SJSA1 (cell line): Measurements from ENCODE around the gene USP40. TPM values are rescaled to one million over a fixed set of nuclear protein-coding genes. Genes with fewer than 3 reads are reported as not detected.

Source experiments
- DNase-seq, 2 experiments: peaks; one replicate each; pipeline ENCODE4 v3.0.0-alpha.2; 2015 to 2020; ENCODE audit warnings: low spot score in 2 of 2, low read depth in 1 of 2
- H3K27ac ChIP-seq: fragments of 250-450 bp; sonication (Bioruptor Pico); 2 replicates; pipeline ENCODE4 v1.5.1; 2020; ENCODE audit warnings: mild to moderate bottlenecking, moderate library complexity
- H3K27me3 ChIP-seq: fragments of 250-450 bp; sonication (Bioruptor Pico); replicated peaks from 2 replicates; pipeline ENCODE4 v1.5.1; 2020; ENCODE audit warnings: mild to moderate bottlenecking, moderate library complexity
- H3K36me3 ChIP-seq: fragments of 250-450 bp; sonication (Bioruptor Pico); 2 replicates; pipeline ENCODE4 v1.5.1; 2020; ENCODE audit warnings: mild to moderate bottlenecking
- H3K4me1 ChIP-seq: fragments of 250-450 bp; sonication (Bioruptor Pico); replicated peaks from 2 replicates; pipeline ENCODE4 v1.6.1; 2021; ENCODE audit warnings: mild to moderate bottlenecking
- H3K4me3 ChIP-seq: fragments of 250-450 bp; sonication (Bioruptor Pico); 2 replicates; pipeline ENCODE4 v1.5.1; 2020; ENCODE audit warnings: mild to moderate bottlenecking
- H3K9me3 ChIP-seq: fragments of 250-450 bp; sonication (Bioruptor Pico); replicated peaks from 2 replicates; pipeline ENCODE4 v1.5.1; 2020; ENCODE audit warnings: mild to moderate bottlenecking
- total RNA-seq: library from RNA; depleted of rRNA; stranded (reverse); fragments of >200 nt; shearing (Covaris generic); gene quantifications from 2 replicates; pipeline ENCODE4 v1.2.3, GENCODE V29; 2014

Gene USP40
- total RNA-seq, 1 experiment from 2014 or later = 25.4 TPM

DNA sequence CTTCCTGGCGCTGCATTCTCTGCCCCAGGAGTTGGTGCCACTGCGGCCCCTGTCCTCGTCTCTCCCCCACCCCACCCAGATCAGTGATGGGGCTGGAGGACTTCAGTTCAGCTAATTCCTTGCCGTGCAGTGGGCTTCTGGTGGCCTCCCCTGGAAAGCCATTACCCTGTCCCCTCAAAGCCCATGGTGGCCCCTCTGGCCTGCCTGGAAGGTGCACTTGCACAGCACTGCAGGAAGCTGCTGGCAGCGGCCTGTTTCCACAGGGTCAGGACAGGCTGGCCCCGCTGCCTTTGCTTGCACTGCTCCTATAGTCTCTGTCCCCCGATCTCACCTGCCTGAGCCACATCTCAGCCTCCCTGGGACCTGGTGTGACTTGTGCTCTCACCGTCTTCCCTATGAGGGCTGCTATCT, 105.1 kb downstream of the USP40 start:
- Histone ChIP-seq H3K4me3 (no peak overlapping the region), H3K36me3 (peaks cover 63% of the 10 kb centered on the region), H3K27ac (no peak overlapping the region), H3K4me1 (no peaks in the 10 kb centered on the region), H3K27me3 (no peaks in the 10 kb centered on the region), H3K9me3 (no peaks in the 10 kb centered on the region)
- DNase-seq = no peak

DNA sequence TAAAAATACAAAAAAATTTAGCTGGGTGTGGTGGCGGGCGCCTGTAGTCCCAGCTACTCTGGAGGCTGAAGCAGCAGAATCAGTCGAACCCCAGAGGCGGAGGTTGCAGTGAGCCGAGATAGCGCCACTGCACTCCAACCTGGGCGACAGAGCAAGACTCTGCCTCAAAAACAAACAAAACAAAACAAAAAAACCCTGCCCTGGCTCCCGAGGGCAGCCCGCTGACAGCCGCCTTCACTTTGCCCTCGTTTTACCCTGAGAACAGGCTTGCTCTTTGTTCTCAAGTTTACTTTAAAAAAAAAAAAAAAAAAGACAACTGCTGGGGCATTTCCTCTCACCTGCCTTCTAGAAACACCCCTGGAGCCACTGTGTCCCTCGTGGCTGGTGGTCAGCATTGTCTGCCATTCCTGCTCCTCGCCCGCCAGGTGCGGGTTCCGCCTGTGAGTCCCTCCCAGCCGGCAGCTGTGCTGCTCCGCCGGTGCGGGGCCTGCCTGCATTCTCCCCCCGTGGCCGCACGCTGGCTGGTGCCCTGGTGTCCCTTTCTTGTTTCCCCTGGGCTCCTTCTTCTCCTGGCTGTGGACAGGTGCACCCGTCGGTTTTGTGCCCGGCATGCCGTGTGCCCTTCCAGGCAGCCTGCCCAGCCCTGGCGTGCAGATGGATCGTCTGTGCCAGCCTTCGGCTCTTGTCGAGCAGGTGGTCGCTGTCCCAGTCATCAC, 105.7 kb downstream of the USP40 start:
- Histone ChIP-seq H3K36me3 (peaks cover 69% of the 10 kb centered on the region), H3K27ac (no peak overlapping the region), H3K4me1 (no peaks in the 10 kb centered on the region), H3K4me3 (no peak overlapping the region), H3K27me3 (no peaks in the 10 kb centered on the region), H3K9me3 (no peaks in the 10 kb centered on the region)
- DNase-seq = no peak

DNA sequence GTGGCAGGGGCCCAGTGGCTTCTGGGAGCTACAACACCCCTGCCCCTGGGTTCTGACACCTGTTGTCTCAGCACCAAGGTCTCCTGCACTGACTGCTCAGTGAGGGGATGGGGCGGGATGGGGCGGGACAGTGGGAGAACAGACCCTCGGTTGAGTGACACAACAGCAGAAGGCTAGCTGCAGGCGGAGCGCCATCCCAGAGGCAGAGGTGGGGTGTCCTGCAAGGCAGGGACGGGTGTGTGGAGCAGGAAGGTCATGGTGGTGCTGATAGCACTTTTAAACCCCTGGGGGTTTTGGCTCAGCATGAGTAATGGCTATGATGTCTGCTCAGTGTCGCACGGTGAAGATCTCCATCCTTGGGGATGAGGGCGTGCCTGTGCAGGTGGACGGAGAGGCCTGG, 107.2 kb downstream of the USP40 start:
- no peaks in the 10 kb centered on the region for H3K27me3 ChIP-seq
- no peaks in the 10 kb centered on the region for H3K9me3 ChIP-seq
- peaks cover 77% of the 10 kb centered on the region for H3K36me3 ChIP-seq
- no peak for DNase-seq
- H3K4me1 ChIP-seq = no peaks in the 10 kb centered on the region
- H3K4me3 ChIP-seq = no peak overlapping the region
- no peak overlapping the region for H3K27ac ChIP-seq

DNA sequence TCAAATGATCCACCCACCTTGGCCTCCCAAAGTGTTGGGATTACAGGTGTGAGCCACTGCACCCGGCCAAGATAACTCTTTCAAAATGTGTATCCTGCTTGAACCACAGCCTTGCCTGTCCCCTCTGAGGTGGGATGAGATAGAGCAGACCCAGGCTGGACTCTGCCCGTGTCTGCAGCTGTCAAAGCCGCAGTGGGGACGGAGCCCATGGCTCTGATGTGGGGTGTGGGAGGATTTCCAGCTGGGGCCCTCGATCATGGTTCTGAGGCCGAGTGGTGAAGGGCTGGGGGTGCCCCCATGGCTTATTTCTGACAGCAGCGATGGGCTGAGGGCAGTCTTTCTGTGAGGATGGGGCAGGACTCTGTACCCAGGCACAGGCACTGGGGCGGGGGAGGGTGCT, 107.8 kb downstream of the USP40 start:
- Histone ChIP-seq H3K4me3 (no peak overlapping the region), H3K36me3 (peaks cover 77% of the 10 kb centered on the region), H3K9me3 (no peaks in the 10 kb centered on the region), H3K4me1 (no peaks in the 10 kb centered on the region), H3K27ac (no peak overlapping the region), H3K27me3 (no peaks in the 10 kb centered on the region)
- no peak for DNase-seq

DNA sequence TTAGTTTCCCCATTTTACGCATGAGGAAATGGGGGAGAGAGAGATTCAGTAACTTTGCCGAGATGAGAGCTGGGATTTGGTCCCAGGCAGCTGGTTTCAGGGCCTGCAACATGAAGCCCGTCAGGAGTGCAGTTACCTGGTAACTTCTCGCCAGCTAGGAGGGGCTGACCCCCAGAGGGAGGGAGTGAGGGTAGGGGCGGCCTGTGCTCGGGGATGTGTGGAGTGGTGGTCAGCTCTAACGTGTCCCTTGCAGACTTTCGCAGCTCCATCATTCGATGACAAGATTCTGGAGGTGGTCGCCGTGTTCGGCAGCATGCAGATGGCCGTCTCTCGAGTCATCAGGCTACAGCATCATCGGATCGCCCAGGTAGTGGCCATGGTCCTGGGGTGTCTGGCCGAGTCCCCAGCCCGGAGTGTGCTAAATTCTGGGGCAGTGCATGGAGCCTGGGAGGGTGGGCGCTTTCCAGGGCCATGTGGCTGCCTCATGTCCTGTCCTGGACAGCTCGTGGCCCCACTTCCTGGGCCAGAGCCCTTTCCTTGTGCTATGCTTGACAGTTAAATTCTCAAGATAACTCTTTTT, 108.5 kb downstream of the USP40 start:
- no peaks in the 10 kb centered on the region for H3K27me3 ChIP-seq
- no peaks in the 10 kb centered on the region for H3K9me3 ChIP-seq
- peaks cover 81% of the 10 kb centered on the region for H3K36me3 ChIP-seq
- no peaks in the 10 kb centered on the region for H3K4me1 ChIP-seq
- no peak for DNase-seq
- no peak overlapping the region for H3K27ac ChIP-seq
- no peak overlapping the region for H3K4me3 ChIP-seq

DNA sequence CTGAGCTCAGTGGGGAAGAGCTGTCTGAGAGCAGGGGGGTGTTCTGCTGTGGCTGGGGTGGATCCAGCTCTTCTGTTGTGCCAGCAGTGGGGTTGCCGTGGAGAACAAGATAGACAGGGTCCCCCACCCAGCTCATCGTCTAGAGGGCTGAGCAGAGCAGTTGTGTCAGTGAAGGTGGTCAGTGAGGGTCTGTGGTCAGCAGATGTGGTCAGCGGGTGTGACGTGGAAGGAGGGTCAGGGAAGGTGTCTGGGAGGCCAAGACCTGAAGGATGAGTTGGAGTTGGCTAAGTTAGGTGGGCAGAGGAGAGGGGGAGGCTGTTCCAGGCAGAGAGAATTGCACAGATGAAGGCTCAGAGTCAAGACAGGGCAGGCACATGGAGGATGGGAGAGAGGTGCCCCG, 109.2 kb downstream of the USP40 start:
- H3K9me3 ChIP-seq = no peaks in the 10 kb centered on the region
- no peak overlapping the region for H3K4me3 ChIP-seq
- H3K27me3 ChIP-seq = no peaks in the 10 kb centered on the region
- no peak for DNase-seq
- H3K36me3 ChIP-seq = peaks cover 80% of the 10 kb centered on the region
- H3K27ac ChIP-seq = no peak overlapping the region
- H3K4me1 ChIP-seq = no peaks in the 10 kb centered on the region

DNA sequence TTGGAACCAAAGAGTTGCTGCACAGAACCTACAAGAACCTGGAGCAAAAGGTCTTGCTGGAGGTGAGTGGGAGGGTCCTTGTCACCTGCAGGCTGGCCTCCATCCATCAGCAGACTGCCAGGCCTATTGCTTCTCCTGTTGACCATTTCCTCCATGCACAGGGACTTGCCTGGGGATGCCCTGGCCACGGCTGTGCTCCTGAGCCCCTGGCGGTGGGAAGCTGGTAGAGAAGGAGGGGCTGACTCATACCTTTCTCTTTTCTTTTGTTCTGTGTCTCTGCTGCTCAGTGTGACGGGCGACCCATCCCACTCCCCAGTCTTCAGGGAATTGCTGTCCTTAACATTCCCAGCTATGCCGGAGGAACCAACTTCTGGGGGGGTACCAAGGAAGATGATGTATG, 109.6 kb downstream of the USP40 start:
- Histone ChIP-seq H3K4me3 (no peak overlapping the region), H3K27me3 (no peaks in the 10 kb centered on the region), H3K9me3 (no peaks in the 10 kb centered on the region), H3K4me1 (no peaks in the 10 kb centered on the region), H3K27ac (no peak overlapping the region), H3K36me3 (peaks cover 80% of the 10 kb centered on the region)
- DNase-seq = no peak

DNA sequence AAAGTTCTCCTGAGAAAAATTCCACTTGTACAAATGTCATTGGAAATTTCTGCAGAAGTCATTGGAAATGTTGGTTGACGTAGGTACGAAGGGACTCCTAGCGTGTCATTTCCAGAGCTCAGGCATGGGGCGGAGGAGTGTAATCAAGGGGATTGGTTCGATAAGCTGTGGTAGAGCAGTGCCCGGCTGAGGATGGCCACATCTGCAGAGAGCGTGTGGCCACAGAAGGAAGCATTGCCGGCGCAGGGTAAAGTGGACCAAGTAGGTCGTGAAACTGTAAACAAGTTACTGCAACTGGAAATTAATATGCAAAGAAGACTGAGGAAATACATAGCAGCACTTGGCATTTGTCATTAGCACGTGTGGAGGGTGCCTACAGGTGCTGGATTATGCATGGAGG, 110.5 kb downstream of the USP40 start:
- DNase-seq = no peak
- Histone ChIP-seq H3K4me1 (no peaks in the 10 kb centered on the region), H3K27ac (no peak overlapping the region), H3K4me3 (no peak overlapping the region), H3K9me3 (no peaks in the 10 kb centered on the region), H3K27me3 (no peaks in the 10 kb centered on the region), H3K36me3 (peaks cover 75% of the 10 kb centered on the region)

DNA sequence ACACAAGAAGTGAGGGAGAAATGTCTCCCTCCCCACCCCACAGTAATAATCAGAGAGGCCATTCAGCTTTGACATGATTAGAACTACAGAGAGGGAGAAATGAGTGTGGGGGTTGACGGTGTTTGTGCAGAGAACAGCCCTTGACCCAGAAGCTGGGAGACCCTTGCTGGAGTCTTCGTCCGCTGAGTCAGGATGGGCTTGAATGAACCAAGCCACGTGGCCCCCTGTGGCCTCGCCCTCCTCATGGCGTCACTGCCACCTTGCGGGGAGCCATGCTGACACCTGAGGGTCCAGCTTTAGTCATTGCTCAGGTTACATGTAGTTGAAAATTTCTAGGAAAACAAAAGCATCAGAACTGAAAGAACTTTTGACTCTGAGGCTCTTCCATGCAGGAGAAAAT, 111.1 kb downstream of the USP40 start:
- Histone ChIP-seq H3K27me3 (no peaks in the 10 kb centered on the region), H3K9me3 (no peaks in the 10 kb centered on the region), H3K4me3 (no peak overlapping the region), H3K36me3 (peaks cover 78% of the 10 kb centered on the region), H3K4me1 (no peaks in the 10 kb centered on the region), H3K27ac (no peak overlapping the region)
- DNase-seq = no peak

DNA sequence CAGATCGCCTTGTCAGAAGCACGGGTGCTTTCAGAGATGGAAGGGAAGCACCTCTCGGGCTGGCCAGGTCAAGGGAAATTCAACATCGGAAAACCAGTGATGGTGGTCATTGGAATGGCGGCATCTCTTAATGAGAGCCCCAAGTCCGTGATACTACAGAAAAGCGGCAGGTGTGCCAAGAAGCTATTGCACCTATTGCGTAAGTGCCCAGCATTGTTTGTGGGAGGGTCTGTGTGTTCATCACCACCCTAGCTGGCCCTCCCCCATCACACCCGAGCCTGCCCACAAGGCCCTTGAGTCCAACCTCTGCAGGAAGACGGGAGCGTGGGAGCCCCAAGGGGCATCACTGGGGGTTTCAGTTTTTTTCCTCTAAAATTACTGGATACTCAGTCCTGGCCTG, 111.6 kb downstream of the USP40 start:
- H3K36me3 ChIP-seq = peaks cover 79% of the 10 kb centered on the region
- no peaks in the 10 kb centered on the region for H3K27me3 ChIP-seq
- DNase-seq = no peak

DNA sequence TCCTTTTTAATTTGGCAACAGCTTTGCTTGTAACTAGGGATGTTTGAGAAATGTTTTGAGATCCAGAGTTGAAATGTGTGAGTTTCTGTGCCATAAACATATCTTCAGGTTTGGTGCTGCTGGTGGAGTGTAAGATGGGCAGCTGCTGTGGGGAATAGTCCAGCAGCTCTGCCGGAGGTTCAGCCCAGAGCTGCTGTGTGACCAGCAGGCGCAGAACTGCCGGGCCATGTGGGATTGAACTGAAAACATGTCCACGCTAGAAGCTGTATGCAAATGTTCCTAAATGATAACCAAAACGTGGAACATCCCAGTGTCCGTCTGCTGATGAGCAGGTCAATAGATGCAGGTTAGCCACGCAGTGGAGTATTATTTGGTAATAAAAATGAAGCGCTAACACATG, 112.7 kb downstream of the USP40 start:
- no peak overlapping the region for H3K27ac ChIP-seq
- H3K36me3 ChIP-seq = peaks cover 86% of the 10 kb centered on the region
- no peaks in the 10 kb centered on the region for H3K27me3 ChIP-seq

More for the DNA sequence above, 111.6 kb downstream of the USP40 start:
- no peak overlapping the region for H3K27ac ChIP-seq
- no peak overlapping the region for H3K4me3 ChIP-seq
- no peaks in the 10 kb centered on the region for H3K9me3 ChIP-seq
- no peaks in the 10 kb centered on the region for H3K4me1 ChIP-seq

DNA sequence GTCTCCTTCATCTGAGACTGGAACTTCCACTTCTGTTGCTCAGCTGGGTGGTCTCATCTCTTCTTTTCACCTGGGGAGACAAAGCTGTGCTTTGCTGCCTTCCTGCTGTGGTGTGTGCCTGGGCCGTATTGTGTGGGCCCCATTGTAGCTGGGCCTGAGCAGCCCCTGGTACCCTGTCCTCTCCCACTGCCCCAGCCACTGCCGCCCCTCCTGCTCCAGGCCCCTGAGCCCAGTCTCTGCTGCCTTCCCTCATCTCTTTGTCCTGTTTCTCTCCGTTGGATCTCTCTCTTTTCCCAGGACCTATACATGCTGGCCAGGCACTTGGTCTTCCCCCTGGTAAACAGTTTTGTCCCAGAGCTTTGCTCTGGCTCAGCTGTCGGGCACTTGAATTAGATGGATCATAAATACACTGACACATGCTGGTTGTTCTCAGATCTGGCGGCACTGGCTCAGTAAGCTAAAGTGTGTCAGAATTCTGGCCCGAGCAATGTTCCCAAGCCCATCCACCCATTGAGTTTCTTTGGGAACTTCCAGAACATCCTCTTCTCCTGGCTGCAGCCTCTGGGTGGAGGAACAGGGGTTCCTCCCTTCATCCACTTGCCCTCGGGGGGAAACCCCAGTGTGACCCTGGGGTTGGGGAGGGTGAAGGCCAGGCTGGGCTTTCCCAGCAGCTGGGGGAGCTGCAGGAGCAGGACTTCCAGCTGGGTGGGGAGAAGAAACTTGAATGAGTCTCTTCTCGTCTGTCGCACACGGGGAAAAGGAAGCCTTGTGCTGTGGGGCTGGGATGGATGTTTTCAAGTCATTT, 113.3 kb downstream of the USP40 start:
- no peak for DNase-seq
- Histone ChIP-seq H3K4me3 (no peak overlapping the region), H3K36me3 (peaks cover 88% of the 10 kb centered on the region), H3K4me1 (0 out of 2 replicates have a peak, but pooled peaks cover 5% of the 10 kb centered on the region), H3K27ac (no peak overlapping the region), H3K27me3 (no peaks in the 10 kb centered on the region), H3K9me3 (no peaks in the 10 kb centered on the region)

More for the DNA sequence above, 112.7 kb downstream of the USP40 start:
- Histone ChIP-seq H3K4me3 (no peak overlapping the region), H3K9me3 (no peaks in the 10 kb centered on the region), H3K4me1 (0 out of 2 replicates have a peak, but pooled peaks cover 4% of the 10 kb centered on the region)
- DNase-seq = no peak

DNA sequence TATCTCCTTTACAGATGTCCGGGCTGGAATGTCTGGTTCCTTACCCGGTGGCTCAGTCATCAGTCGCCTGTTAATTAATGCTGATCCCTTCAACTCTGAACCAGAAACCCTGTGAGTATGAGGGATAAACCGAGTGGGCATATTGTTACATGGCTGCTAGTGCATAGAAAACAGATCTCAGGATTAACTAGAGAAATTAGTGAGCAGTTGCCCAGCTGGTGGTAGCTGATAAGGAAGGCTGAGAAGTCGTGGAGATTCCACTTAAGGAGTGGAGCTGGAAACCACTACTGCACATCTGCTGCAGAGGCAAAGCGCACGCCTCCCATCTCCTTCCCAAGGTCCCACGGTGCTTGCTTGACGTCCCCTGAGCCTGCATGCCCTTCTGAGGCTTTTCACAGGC, 114.6 kb downstream of the USP40 start:
- Histone ChIP-seq H3K9me3 (no peaks in the 10 kb centered on the region), H3K27ac (no peak overlapping the region), H3K4me1 (0 out of 2 replicates have a peak, but pooled peaks cover 5% of the 10 kb centered on the region), H3K4me3 (no peak overlapping the region), H3K27me3 (no peaks in the 10 kb centered on the region), H3K36me3 (peaks cover 82% of the 10 kb centered on the region)
- DNase-seq = no peak
